ENCODE data around the gene KLHL29.
A peak's percentile ranks its signal among the peaks of the same experiment; 100 is the strongest.

KLHL29 gene

GRCh38 chr2:23366720-23367119 lies 18.3 kb upstream of the KLHL29 start:
- no peak overlapping the region for H3K4me3 ChIP-seq (ENCODE audit: low read depth, low read length)

- H3K4me3 ChIP-seq (ENCODE audit: low read depth, low read length), result no peak overlapping the region
Measured at GRCh38 chr2:23367760-23368159, 17.2 kb upstream of the KLHL29 start.

GRCh38 chr2:23373666-23374065 lies 11.3 kb upstream of the KLHL29 start:
- no peak overlapping the region for H3K4me3 ChIP-seq (ENCODE audit: low read depth, low read length)

- no peak overlapping the region for H3K4me3 ChIP-seq (ENCODE audit: low read depth, low read length)
Measured at GRCh38 chr2:23375448-23375847, 9.5 kb upstream of the KLHL29 start.

- no peak overlapping the region for H3K4me3 ChIP-seq (ENCODE audit: low read depth, low read length)
Measured at GRCh38 chr2:23376075-23376474, 8.9 kb upstream of the KLHL29 start.

GRCh38 chr2:23376972-23377371 lies 8.0 kb upstream of the KLHL29 start:
- no peak overlapping the region for H3K4me3 ChIP-seq (ENCODE audit: low read depth, low read length)

- H3K4me3 ChIP-seq (ENCODE audit: low read depth, low read length), result no peak overlapping the region
Measured at GRCh38 chr2:23377771-23378170, 7.2 kb upstream of the KLHL29 start.

- no peak overlapping the region for H3K4me3 ChIP-seq (ENCODE audit: low read depth, low read length)
Measured at GRCh38 chr2:23378496-23378895, 6.5 kb upstream of the KLHL29 start.

GRCh38 chr2:23379220-23379695 lies 5.7 kb upstream of the KLHL29 start:
- H3K4me3 ChIP-seq (ENCODE audit: low read depth, low read length), result no peak overlapping the region

GRCh38 chr2:23380562-23381065 lies 4.4 kb upstream of the KLHL29 start:
- H3K4me3 ChIP-seq (ENCODE audit: low read depth, low read length), result no peak overlapping the region

GRCh38 chr2:23381084-23381483 lies 3.9 kb upstream of the KLHL29 start:
- no peak overlapping the region for H3K4me3 ChIP-seq (ENCODE audit: low read depth, low read length)

GRCh38 chr2:23381485-23381884 lies 3.5 kb upstream of the KLHL29 start:
- no peak overlapping the region for H3K4me3 ChIP-seq (ENCODE audit: low read depth, low read length)

GRCh38 chr2:23383100-23383499 lies 1.9 kb upstream of the KLHL29 start:
- H3K4me3 ChIP-seq (ENCODE audit: low read depth, low read length), result no peak overlapping the region

GRCh38 chr2:23385351-23385747 lies 370 bp downstream of the KLHL29 start:
- peak overlapping the region; percentile 60 for H3K4me3 ChIP-seq (ENCODE audit: low read depth, low read length)

GRCh38 chr2:23385748-23386338 lies 864 bp downstream of the KLHL29 start:
- peak overlapping the region; percentile 60 for H3K4me3 ChIP-seq (ENCODE audit: low read depth, low read length)

GRCh38 chr2:23386339-23387220 lies 1.6 kb downstream of the KLHL29 start:
- H3K4me3 ChIP-seq (ENCODE audit: low read depth, low read length), result peak overlapping the region; percentile 60

- H3K4me3 ChIP-seq (ENCODE audit: low read depth, low read length), result peak overlapping the region; percentile 60
Measured at GRCh38 chr2:23387221-23387550, 2.2 kb downstream of the KLHL29 start.

- H3K4me3 ChIP-seq (ENCODE audit: low read depth, low read length), result no peak overlapping the region
Measured at GRCh38 chr2:23387845-23388244, 2.9 kb downstream of the KLHL29 start.

- no peak overlapping the region for H3K4me3 ChIP-seq (ENCODE audit: low read depth, low read length)
Measured at GRCh38 chr2:23388294-23388693, 3.3 kb downstream of the KLHL29 start.

GRCh38 chr2:23388756-23389514 lies 4.0 kb downstream of the KLHL29 start:
- H3K4me3 ChIP-seq (ENCODE audit: low read depth, low read length), result no peak overlapping the region

GRCh38 chr2:23390152-23390551 lies 5.2 kb downstream of the KLHL29 start:
- no peak overlapping the region for H3K4me3 ChIP-seq (ENCODE audit: low read depth, low read length)

All from iPS-11a (cell line).